Measurements from ENCODE around the gene SPNS2.

Gene SPNS2

DNA sequence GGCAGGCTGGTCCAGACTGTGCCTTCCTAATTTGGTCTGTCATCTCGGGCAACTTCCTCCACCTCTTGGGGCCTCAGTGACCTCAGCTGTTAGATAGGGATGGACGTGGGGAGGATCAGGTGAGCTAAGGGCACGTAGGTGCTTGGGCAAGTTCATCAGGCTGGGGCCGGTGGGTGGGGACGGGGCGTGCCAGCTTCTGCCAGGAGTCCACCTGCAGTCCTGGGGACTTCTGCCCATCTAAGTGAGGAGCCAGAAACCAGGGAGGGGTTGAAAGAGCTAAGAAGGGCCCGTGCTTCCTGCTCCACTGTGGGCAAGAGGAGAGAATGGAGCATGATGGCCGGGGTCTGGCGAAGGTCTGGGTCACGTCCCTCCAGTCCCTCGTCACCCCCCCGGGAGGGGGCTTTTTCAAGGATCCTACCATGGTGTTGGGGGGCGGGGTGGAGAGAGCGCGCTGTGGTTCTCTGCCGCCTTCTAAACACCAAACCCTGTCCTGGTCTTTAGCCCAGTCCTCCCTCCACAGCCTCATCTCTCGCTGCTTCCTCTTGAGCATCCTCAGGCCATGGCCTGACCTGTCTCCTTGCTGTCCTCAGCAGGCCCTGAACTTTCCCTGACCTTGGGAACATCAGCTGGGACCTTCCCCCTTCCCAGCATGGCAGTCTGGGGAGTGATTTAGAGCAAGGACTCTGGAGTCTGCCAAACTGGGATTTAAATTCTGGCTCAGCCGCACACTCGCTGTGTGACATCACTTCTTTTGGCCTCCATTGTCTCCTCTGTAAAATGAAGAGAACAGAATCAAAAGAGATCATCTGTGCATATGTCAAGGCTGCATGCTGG is 21.6 kb downstream of the SPNS2 start:
- no peak for DNase-seq

DNA sequence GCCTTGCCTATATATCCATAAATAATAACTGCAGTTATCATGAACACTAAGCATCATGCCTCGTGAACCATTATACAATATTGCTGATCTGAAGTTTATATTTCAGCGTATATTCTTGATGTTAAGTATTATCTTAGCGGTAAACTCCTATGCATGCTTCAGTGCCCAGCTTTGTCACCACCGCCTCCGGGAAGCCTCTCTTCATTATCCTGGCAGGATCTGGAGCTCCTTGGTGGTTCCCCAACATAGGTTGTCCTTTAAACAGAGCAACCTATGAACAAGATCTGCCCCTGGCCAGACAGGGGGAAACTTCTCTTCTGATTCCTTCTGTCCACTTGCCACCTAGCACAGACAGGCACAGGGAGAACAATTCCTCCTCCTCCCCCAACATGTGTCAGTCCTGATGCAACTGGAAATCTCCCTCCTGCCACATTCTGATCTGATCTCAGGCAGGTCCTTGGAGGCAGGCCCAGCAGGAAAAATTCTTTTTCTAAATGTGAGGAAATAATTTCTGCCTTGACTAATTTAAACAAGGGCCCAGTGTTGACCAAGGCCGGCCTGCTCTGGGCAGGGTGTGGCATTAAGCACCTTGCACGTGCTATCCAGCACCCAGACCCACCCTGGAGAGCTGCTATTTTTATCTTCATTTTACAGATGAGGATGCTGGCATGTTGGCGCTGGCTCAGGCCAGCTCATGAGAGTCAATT is 22.4 kb downstream of the SPNS2 start:
- DNase-seq, result no peak

DNA sequence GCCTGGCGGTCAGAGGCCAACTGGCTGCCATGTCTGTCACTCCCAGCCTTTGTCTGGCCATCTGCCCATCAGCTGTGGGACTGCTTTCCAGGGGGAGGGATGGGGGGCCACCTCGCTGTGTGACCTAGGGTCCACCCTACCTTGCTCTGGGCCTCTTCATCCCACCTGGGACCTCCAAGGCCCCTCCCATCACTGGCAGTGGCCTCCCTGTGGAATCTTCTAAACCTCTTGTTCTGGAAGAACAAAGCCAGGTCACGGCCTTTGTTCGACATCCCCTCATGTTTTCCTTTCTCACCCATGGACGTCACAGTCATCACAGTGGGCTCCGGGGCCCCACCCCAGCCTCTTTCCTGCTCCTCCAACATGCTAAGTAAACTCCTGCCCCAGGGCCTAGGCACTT is 24.0 kb downstream of the SPNS2 start:
- DNase-seq, result no peak

DNA sequence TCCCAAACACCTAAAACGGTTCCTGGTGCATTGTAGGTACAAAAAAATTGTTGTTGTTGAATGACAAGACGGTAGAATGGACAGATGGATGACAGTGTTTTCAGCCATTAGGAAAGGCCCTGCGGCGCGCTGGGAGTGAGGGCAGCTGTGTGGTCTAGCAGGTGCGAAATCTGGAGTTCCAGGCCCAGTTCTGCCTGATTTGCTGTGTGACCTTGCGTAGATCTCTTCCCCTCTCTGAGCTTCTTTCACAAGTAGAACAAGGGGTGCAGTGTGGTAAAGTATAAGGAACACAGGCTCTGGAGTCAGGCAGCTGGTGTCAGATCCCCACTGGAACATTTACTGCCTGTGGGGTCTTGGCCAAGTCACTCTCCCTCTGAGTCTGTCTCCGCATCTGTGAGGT is 25.3 kb downstream of the SPNS2 start:
- no peak for DNase-seq

DNA sequence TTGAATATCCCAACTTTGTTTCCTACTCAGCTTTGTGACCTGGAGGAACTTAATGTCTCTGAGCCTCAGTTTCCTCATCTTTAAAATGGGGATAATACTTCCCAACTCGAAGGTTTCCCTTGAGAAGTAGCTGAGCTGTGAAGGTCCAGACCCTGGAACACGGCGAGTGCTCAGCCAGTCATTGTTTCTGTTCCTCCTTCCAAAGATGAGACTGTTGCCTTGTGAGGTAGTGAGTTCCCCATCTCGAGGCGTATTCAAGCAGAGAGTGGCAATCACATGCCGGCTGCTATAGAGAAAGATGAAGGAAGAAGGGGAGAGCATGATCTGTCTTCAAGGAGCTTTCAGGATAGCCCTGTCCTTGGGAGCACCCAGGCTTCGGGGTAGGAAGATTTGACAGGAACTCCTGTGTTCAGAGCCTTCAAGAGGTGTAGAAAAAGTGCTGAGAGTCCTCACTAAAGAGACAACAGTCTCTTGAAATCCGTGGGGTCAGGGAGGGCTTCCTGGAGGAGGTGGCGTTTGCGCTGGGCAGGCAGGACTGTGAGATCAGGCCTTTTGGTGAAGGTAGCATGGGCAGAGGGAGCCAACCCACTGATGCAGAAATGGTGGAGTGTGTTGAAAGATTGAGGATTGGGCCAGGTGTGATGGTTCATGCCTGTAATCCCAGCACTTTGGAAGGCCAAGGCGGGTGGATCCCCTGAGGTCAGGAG is 27.2 kb downstream of the SPNS2 start:
- no peak for DNase-seq

DNA sequence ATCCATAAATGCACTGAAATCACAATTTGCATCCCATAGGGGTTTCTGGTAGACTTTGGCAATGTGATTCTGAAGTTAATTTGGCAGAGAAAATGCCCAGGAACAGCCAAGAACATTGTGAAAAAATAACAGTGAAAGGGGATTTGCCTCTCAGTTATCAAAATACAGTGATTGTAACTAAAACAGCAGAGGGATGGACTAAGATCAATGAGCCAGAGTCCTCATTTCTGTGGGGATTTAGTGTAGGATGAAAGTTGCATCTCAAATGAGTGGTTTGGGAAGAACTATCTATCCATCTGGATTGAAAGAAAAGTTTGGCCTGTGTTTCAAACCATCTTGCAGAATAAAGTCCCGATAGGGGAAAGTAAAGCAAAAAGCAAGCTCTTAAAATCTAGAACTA is 28.5 kb downstream of the SPNS2 start:
- no peak for DNase-seq

DNA sequence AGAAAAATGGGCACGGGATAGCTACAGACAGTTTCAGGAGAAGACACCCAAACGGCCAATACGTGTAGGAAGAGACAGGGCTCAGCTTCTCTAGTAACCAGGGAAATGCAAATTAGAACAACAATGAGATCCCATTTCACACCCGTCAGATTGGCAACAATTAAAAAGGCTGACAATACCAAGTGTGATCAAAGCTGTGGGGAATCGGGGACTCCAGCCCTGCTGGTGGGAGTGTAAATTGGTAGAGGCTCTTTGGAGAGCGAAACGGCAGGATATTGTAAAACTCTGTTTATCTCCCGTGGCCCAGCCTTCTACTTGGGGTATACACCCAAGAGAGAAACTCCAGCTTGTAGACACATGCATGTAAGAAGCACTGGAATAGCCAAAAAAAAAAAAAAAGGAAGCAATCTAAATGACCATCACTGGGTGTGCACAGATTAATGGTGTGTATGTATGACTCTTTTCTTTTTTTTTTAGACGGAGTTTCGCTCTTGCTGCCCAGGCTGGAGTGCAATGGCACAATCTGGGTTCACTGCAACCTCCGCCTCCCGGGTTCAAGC is 29.0 kb downstream of the SPNS2 start:
- no peak for DNase-seq

DNA sequence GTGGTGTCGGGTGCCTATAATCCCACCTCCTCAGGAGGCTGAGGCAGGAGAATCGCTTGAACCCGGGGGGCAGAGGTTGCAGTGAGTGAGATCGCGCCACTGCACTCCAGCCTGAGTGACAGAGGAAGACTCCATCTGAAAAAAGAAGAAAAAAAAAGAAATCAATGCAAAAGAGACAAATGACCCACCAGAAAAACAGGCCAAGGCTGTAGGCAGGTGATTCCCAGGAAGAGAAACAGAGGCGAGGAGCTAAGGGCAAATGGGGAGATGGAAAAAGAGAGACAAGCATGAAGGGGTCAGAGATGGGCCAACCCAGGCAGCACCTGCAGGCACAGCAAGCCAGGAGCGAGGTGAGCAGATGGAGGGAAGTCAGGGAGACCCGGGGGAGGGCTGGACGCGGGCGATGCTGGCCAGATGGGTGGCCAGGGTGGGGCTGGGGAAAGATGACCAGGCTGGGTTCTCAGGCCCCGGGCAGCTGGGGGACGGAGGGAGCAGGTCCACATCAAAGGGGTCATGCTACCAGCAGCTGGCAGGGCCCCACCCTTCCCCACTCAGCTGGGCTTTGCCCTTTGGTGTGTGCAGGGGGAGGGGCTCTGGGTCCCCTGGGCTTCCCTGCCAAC is 31.0 kb downstream of the SPNS2 start:
- DNase-seq, result no peak

DNA sequence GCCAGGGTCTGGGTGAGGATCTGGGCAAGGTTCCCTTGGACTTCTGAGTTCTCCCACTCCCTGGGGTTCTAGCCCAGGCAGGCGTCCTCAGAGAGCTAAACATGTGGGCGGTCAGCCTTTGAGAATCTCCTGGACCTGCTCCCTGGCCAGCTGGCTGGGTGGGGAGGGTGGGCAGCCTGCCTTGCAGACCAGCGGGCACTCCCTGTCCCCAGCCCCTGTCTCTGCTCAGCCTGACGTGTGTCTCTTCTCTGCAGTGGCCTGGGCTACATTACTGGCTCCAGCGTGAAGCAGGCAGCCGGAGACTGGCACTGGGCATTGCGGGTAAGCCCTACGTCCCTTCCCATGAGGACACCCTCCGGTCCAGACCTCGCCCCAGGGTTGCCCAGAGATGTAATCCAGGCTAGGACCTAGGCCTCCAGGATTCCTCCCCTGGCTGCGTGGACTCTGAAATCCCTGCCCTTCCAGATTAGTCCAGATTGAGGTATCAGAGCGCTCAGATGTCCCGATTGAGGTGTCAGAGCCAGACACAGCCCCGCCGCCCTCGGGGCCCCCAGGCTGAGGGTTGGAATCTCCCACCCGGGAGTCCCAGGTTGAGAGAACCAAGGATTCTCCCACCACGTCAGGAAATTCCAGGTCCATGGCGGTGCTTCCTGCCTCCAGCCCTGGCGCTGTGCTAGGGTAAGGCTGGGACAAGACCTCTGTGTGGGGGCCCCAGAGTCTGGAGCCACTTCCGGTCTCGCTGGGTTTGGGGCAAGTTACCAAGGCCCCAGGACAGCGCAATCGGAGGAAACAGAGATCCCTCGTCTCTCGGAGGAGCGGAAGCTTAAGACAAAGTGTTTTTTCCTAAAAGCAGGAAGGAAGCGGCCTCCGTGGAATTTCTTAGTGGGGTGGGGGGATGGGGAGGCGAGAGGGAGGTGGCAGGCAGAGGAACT is 32.4 kb downstream of the SPNS2 start:
- DNase-seq, result peak in 4 of 56 donors; percentile 19 to 31 (median 26)

DNA sequence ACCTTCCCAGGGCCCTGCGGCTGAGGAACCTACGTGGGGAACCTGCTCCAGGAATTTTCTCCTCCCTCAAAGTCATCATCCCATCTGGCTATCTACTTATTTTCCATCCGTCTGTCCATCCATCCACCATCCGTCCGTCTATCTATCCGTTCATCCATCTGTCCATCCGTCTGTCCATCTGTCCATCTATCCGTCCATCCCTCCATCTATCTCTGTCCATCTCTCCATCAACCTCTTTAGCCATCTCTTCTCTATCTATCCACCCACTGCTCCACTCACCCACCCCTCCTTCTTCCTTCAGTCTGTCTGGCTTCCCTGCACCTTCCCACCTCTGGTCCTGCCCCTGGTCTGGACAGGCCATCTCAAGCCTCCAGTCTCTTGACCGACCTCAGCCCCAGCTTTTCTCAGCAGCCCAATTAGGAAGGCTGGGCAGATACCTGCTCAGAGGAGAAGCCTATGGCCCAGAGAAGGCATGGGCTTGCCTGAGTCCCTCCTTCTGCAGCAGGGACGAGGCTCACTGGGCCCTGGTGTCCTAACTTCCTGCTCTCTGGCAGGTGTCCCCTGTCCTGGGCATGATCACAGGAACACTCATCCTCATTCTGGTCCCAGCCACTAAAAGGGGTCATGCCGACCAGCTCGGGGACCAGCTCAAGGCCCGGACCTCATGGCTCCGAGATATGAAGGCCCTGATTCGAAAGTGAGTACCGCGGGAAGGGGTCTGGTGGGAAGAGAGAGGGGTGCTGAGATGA is 33.5 kb downstream of the SPNS2 start:
- DNase-seq, result no peak

DNA sequence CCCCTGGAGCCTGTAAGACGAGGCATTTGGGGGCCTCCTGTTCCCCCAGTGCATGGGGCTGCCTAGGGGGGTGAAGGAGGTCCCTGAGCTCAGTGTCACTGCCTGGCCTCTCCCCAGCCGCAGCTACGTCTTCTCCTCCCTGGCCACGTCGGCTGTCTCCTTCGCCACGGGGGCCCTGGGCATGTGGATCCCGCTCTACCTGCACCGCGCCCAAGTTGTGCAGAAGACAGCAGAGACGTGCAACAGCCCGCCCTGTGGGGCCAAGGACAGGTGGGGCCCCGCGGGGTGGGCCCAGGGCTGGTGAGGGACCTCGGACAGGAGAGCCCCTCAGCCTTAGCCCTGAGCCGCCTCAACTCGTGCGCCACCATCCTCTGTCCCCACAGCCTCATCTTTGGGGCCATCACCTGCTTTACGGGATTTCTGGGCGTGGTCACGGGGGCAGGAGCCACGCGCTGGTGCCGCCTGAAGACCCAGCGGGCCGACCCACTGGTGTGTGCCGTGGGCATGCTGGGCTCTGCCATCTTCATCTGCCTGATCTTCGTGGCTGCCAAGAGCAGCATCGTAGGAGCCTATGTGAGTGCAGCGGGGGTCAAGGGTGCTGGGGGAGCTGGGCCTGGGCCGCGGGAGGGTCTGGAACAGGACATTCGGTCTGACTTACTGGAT is 34.3 kb downstream of the SPNS2 start:
- DNase-seq, result no peak

DNA sequence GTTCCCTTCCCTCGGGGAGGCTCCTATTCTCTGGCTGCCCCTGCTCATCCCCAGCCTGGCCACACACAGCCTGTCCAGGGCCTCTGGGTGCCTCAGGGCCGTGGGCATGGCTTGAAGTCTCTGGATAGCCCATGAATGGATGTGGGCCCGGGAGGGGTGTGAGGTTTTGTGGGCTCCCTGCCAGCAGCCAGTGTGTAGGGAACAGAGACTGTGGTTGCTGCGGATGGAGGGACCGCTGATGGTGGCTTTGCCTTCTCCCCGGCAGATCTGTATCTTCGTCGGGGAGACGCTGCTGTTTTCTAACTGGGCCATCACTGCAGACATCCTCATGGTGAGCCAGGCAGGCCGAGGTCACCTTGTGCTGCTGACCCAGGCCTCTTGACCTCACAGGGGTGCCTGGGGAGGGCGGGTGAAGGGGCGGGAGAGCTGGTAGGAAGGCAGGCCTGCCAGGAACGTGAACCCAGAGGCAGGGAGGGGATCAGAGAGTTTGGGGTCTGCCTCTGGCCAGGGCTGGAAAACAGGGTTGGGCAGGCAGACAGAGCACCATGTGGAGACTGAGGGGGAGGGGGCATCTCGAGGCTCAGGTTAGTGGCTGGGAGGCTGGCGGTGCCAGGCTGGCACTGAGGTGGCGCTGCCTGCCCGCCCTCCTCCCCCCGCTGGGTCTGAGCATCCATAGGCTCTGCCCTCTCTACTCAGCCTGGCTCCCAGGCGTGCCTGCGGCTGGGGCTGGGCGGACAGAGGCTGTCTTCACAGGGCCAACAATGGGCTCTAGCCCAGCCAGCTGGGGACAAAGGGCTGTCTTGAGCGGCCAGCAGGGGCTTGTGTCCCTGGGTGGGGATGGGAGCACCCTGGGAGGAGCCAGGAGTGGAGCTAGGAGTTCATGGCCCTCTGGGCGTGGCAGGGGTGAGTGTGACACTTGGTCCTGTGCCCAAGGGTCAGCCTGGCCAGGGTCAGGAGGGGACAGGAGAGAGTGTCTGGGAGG is 35.1 kb downstream of the SPNS2 start:
- DNase-seq, result peak in 54 of 56 donors; percentile 65 to 98 (median 91)

DNA sequence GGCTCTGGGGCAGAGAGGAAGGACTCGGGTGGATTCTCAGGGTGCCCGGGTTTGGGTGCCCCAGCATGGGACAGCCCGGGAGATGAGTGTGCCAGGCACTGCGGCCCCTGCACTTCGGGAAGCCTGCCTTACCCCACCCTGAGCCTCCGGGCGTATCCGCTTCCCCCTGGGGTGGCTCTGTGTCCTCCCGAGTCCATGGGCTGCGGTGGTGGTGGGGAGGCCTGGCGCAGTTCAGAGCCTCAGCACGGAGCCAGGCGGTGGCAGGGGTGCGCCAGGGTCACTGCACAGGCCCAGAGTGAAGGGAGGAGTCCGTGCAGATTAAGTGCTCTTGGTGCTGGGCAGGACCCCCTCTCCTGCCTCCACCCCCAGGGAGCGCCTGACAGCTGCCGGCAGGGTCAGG is 35.8 kb downstream of the SPNS2 start:
- DNase-seq, result peak in 10 of 56 donors; percentile 58 to 86 (median 70)

DNA sequence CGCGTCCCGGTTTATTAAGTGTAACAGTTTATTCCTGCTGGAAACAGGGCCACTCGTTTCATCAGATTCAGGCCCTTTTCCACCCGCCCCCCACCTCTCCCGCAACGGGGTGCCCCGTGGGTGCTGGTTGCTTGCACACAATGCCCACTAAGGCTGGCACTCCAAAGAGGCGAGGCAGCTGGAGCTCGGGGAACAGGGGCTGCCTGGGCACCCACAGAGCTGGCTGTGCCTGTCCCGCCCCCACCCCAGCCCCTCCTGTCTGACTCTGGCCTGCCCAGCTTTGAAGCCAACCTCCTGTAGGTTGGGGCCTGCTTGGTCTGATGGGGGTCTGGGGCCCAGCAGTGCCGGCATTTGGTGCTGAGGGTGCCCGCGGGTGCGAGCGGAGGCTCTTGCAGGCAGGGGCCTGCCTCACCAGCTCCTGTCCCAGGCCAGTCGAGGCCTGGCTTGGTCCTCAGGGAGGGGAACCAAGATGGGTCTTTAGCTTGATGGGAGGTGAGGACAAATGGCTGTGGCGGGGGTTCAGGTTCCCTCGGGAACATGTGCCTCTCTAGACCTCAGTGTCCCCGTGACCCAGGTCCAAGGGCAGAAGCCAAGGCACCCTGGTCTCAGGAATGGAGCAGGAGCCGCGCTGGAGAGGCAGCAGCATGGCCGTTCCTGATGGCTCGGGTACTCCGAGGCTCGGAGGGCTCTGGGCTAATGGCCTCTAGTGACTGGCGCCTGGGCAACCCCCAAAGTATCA is 36.4 kb downstream of the SPNS2 start:
- peak in 18 of 56 donors; percentile 32 to 75 (median 54) for DNase-seq

DNA sequence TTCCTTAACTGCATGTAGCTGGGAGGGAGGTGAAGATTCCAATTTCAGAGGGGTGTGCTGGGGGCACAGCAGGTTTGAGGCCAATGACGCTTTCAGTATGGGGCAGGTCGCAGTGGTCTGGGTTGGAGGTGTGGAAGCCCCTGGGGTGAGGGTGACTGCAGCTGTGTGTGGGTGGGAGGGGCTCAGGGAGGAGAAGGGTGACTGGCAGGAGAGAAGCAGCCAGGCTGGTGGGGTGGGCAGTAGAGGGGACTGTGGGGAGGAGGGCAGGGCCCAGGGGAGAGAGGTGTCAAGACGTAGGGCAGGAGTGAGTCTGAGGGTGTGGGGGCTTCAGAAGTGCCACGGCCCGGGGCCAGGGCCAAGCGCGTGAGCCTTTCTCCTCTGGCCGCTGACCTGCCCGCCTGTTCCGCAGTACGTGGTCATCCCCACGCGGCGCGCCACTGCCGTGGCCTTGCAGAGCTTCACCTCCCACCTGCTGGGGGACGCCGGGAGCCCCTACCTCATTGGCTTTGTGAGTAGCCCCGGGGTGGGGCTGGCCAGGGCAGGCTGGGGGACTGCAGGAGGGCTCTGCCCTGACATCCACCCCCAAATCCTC is 37.1 kb downstream of the SPNS2 start:
- peak in 4 of 56 donors; percentile 16 to 60 (median 32) for DNase-seq

DNA sequence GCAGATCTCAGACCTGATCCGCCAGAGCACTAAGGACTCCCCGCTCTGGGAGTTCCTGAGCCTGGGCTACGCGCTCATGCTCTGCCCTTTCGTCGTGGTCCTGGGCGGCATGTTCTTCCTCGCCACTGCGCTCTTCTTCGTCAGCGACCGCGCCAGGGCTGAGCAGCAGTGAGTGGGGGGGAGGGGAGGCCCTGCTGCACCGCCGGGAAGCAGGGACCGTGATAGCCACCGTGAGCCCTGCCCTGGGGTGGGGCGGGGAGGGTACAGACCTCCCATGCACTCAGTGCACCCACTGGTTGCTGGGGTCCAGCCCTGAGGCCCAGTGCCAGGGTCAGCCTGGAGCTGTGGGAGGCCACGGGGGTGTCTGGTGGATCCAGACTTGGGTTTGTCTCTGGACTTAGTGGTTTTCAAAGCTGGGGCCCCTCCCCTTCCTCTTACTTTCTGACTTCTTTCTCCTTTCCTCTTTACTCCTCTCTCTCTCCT is 37.6 kb downstream of the SPNS2 start:
- peak in 16 of 56 donors; percentile 15 to 55 (median 38) for DNase-seq
